H1 (cell line): ENCODE data around the gene MUC4. TPM values are rescaled to one million over a fixed set of nuclear protein-coding genes. Genes with fewer than 3 reads are reported as not detected.

Experiments
- CTCF ChIA-PET: fragments of 300-600 bp; sonication (Branson Sonifier 250); formaldehyde crosslinking; loops from one replicate; lab custom pipeline; 2021; ENCODE audit not compliant: partially characterized antibody; lab: Charles Lee
- POLR2A ChIA-PET: fragments of 300-600 bp; sonication (Branson Sonifier 250); formaldehyde crosslinking; loops from one replicate; lab custom pipeline; 2021; ENCODE audit warnings: inconsistent platforms; ENCODE audit not compliant: partially characterized antibody; lab: Charles Lee
- DNase-seq, 2 experiments: peaks; one replicate each; pipeline versions ENCODE4 v3.0.0 to v3.0.0-alpha.2; 2010 to 2022; ENCODE audit warnings: low spot score in 2 of 2, low read depth in 1 of 2, mixed read lengths in 1 of 2
- FAIRE-seq: peaks from 2 replicates; lab custom pipeline; 2011; peaks lifted over from hg19 to GRCh38; lab: Jason Lieb, UNC
- H2AFZ ChIP-seq: 2 replicates; pipeline ENCODE4 v1.8.1; 2012; ENCODE audit warnings: low read length, inconsistent platforms
- H2AK5ac ChIP-seq: 2 replicates; pipeline ENCODE4 v1.6.1; 2013; ENCODE audit warnings: low read depth, low read length
- H2BK120ac ChIP-seq: replicated peaks from 2 replicates; pipeline ENCODE3; 2013; ENCODE audit warnings: low read depth, low read length, inconsistent platforms
- H2BK12ac ChIP-seq: 2 replicates; pipeline ENCODE4 v1.6.1; 2013; ENCODE audit warnings: low read depth, low read length
- H2BK15ac ChIP-seq: 2 replicates; pipeline ENCODE4 v1.6.1; 2013; ENCODE audit warnings: low read length
- H2BK20ac ChIP-seq: 2 replicates; pipeline ENCODE4 v1.6.1; 2013; ENCODE audit warnings: low read length
- H2BK5ac ChIP-seq: 2 replicates; pipeline ENCODE4 v1.6.1; 2013; ENCODE audit warnings: low read depth, low read length
- H3K14ac ChIP-seq: 2 replicates; pipeline ENCODE4 v1.6.1; 2013; ENCODE audit warnings: inconsistent platforms; ENCODE audit not compliant: insufficient read length
- H3K18ac ChIP-seq: 2 replicates; pipeline ENCODE4 v1.6.1; 2013; ENCODE audit warnings: low read length; ENCODE audit errors: extremely low read depth
- H3K23ac ChIP-seq: 2 replicates; pipeline ENCODE4 v1.6.1; 2013; ENCODE audit warnings: inconsistent platforms; ENCODE audit not compliant: insufficient read length
- H3K23me2 ChIP-seq: 2 replicates; pipeline ENCODE4 v1.6.1; 2013; ENCODE audit warnings: low read depth, low read length
- H3K27ac ChIP-seq: 2 replicates; pipeline ENCODE4 v1.6.1; 2011; ENCODE audit warnings: low read depth, low read length, inconsistent platforms
- H3K27me3 ChIP-seq, 4 experiments: replicated peaks in 1 of 4; 1 replicate in 1 of 4; 2 replicates in 3 of 4; pipeline versions ENCODE4 v1.6.1 to v1.8.1; 2011 to 2013; ENCODE audit warnings: low read length in 3 of 4, mild to moderate bottlenecking in 3 of 4, inconsistent platforms in 2 of 4, mixed read lengths in 2 of 4, moderate library complexity in 1 of 4; ENCODE audit not compliant: control insufficient read depth in 3 of 4, insufficient read depth in 3 of 4; ENCODE audit errors: extremely low read depth in 1 of 4
- H3K36me3 ChIP-seq, 4 experiments: 2 replicates each; pipeline versions ENCODE4 v1.6.1 to v1.8.1; 2011 to 2013; ENCODE audit warnings: mild to moderate bottlenecking in 4 of 4, low read length in 3 of 4, moderate library complexity in 2 of 4, control low read depth in 1 of 4, inconsistent platforms in 1 of 4; ENCODE audit not compliant: insufficient read depth in 4 of 4, control insufficient read depth in 2 of 4
- H3K4ac ChIP-seq: replicated peaks from 2 replicates; pipeline ENCODE3; 2013; ENCODE audit warnings: low read length, low read depth, mixed read lengths, inconsistent platforms; ENCODE audit not compliant: insufficient read length
- H3K4me1 ChIP-seq, 4 experiments: replicated peaks in 1 of 4; 1 replicate in 1 of 4; 2 replicates in 3 of 4; pipeline versions ENCODE4 v1.6.1 to v1.8.1; 2011 to 2013; ENCODE audit warnings: low read length in 3 of 4, inconsistent platforms in 2 of 4, mixed read lengths in 1 of 4; ENCODE audit not compliant: insufficient read depth in 4 of 4, control insufficient read depth in 3 of 4
- H3K4me2 ChIP-seq, 2 experiments: 2 replicates each; pipeline versions ENCODE4 v1.6.1 to v1.8.1; 2011 to 2013; ENCODE audit warnings: low read depth in 2 of 2, low read length in 2 of 2, control low read depth in 1 of 2, inconsistent platforms in 1 of 2, mild to moderate bottlenecking in 1 of 2; ENCODE audit not compliant: insufficient read depth in 1 of 2
- H3K4me3 ChIP-seq, 4 experiments: fragments of 200-600, 300-600 bp in 1 of 4; sonication (generic), shearing (Covaris generic), sonication (Bioruptor Twin) in 1 of 4; 2 replicates each; pipeline versions ENCODE4 v1.5.1 to v1.8.1; 2011 to 2016; ENCODE audit warnings: low read length in 4 of 4, low read depth in 3 of 4, control low read depth in 2 of 4, inconsistent platforms in 2 of 4, mild to moderate bottlenecking in 2 of 4, mixed read lengths in 1 of 4, moderate library complexity in 1 of 4; ENCODE audit not compliant: insufficient read depth in 2 of 4; ENCODE audit errors: extremely low read depth in 1 of 4
- H3K56ac ChIP-seq: replicated peaks from 2 replicates; pipeline ENCODE3; 2013; ENCODE audit warnings: low read depth, mild to moderate bottlenecking, mixed read lengths, low read length, inconsistent platforms; ENCODE audit not compliant: insufficient read length
- H3K79me1 ChIP-seq: 2 replicates; pipeline ENCODE4 v1.6.1; 2013; ENCODE audit warnings: low read depth, low read length, control low read depth
- H3K79me2 ChIP-seq, 2 experiments: 2 replicates each; pipeline versions ENCODE4 v1.6.1 to v1.8.1; 2012 to 2013; ENCODE audit warnings: low read length in 2 of 2, mild to moderate bottlenecking in 2 of 2, inconsistent platforms in 1 of 2; ENCODE audit not compliant: insufficient read depth in 2 of 2, control insufficient read depth in 1 of 2
- H3K9ac ChIP-seq, 4 experiments: replicated peaks in 1 of 4; 1 replicate in 1 of 4; 2 replicates in 3 of 4; pipeline versions ENCODE4 v1.6.1 to v1.8.1; 2011 to 2013; ENCODE audit warnings: low read depth in 3 of 4, low read length in 3 of 4, control low read depth in 2 of 4, mild to moderate bottlenecking in 2 of 4, moderate library complexity in 2 of 4, inconsistent platforms in 1 of 4; ENCODE audit errors: extremely low read depth in 1 of 4
- H3K9me3 ChIP-seq, 2 experiments: 2 replicates each; pipeline versions ENCODE4 v1.6.1 to v1.8.1; 2012 to 2013; ENCODE audit warnings: mild to moderate bottlenecking in 2 of 2, moderate library complexity in 2 of 2, control low read depth in 1 of 2, inconsistent platforms in 1 of 2, low read depth in 1 of 2, low read length in 1 of 2, mixed read lengths in 1 of 2; ENCODE audit not compliant: insufficient read depth in 2 of 2
- H4K20me1 ChIP-seq, 2 experiments: replicated peaks in 1 of 2; 2 replicates each; pipeline versions ENCODE3 to v1.8.1; 2011 to 2013; ENCODE audit warnings: inconsistent platforms in 2 of 2, low read length in 2 of 2, mild to moderate bottlenecking in 1 of 2; ENCODE audit not compliant: insufficient read depth in 2 of 2, control insufficient read depth in 1 of 2
- H4K5ac ChIP-seq: 2 replicates; pipeline ENCODE4 v1.6.1; 2013; ENCODE audit warnings: low read length, low read depth, mixed read lengths, inconsistent platforms; ENCODE audit not compliant: insufficient read length
- H4K8ac ChIP-seq: 2 replicates; pipeline ENCODE4 v1.8.0; 2013; ENCODE audit warnings: mild to moderate bottlenecking, moderate library complexity, low read length, inconsistent platforms; ENCODE audit not compliant: insufficient read depth; ENCODE audit errors: extremely low read depth
- H4K91ac ChIP-seq: replicated peaks from 2 replicates; pipeline ENCODE3; 2013; ENCODE audit warnings: low read length, mixed read lengths, inconsistent platforms; ENCODE audit not compliant: insufficient read length
- EZH2 ChIP-seq: fragments of 200-600 bp; sonication (generic); IDR thresholded peaks from 2 replicates; pipeline ENCODE4 v1.7.1; 2012; ENCODE audit warnings: low read depth, mild to moderate bottlenecking, moderate library complexity, low read length, inconsistent platforms; ENCODE audit not compliant: severe bottlenecking
- HDAC6 ChIP-seq: IDR thresholded peaks from one replicate; pipeline ENCODE4 v1.7.1; 2012; ENCODE audit warnings: low read depth, mild to moderate bottlenecking, inconsistent platforms, low read length, moderate library complexity
- KDM1A ChIP-seq: fragments of 200-600, 300-600 bp; sonication (generic); IDR thresholded peaks from 2 replicates; pipeline ENCODE4 v1.7.1; 2016; ENCODE audit warnings: mild to moderate bottlenecking, low read length, borderline replicate concordance
- RAD21 ChIP-seq, 2 experiments: IDR thresholded peaks in 1 of 2; conservative IDR thresholded peaks in 1 of 2; 2 replicates each; pipeline ENCODE4 v1.6.1; 2011; ENCODE audit warnings: low read depth in 2 of 2, low read length in 2 of 2, improper control_type of control experiment in 1 of 2, inconsistent platforms in 1 of 2, mild to moderate bottlenecking in 1 of 2, moderate library complexity in 1 of 2
- SAP30 ChIP-seq: fragments of 300-600 bp; sonication (generic); IDR thresholded peaks from 2 replicates; pipeline ENCODE4 v1.7.1; 2012; ENCODE audit warnings: low read length, moderate library complexity, mild to moderate bottlenecking, inconsistent platforms; ENCODE audit not compliant: insufficient read depth, insufficient replicate concordance
- SIRT6 ChIP-seq: IDR thresholded peaks from one replicate; pipeline ENCODE4 v1.7.1; 2012; ENCODE audit warnings: low read length, inconsistent platforms
- TAF1 ChIP-seq: IDR thresholded peaks from 2 replicates; pipeline ENCODE4 v1.6.1; 2011; ENCODE audit warnings: mild to moderate bottlenecking, low read depth, low read length
- ZNF274 ChIP-seq: IDR thresholded peaks from 2 replicates; pipeline ENCODE4 v1.7.0; 2012; ENCODE audit warnings: low read length, borderline replicate concordance; ENCODE audit errors: extremely low read depth
- whole genome bisulfite sequencing, 2 experiments: shearing (Covaris generic) in 1 of 2; methylation state at CpG; one replicate each; pipeline versions ENCODE4 v1.1.6 to v1.1.7; 2013 to 2015; ENCODE audit warnings: low lambda C conversion rate in 2 of 2, mixed read lengths in 2 of 2, inconsistent platforms in 1 of 2, low coverage in 1 of 2, missing lambda C conversion rate in 1 of 2; ENCODE audit not compliant: insufficient replicate concordance in 2 of 2, insufficient coverage in 1 of 2, insufficient read length in 1 of 2; ENCODE audit errors: extremely low coverage in 1 of 2, missing lambda C conversion rate in 1 of 2; 5-methylcytosine and 5-hydroxymethylcytosine counted together
- polyA plus RNA-seq, 7 experiments: library from polyadenylated mRNA; depleted of rRNA in 3 of 7; stranded (reverse) in 5 of 7; unstranded in 2 of 7; fragments of >200 nt in 5 of 7; fragments of 200-250 nt in 2 of 7; gene quantifications; 1 replicate in 5 of 7; 2 replicates in 1 of 7; 4 replicates in 1 of 7; pipeline versions ENCODE4 v1.2.1 to v1.2.3, GENCODE V29; 2011 to 2013; ENCODE audit warnings: missing spikeins in 2 of 7, mixed read lengths in 2 of 7
- total RNA-seq: library from RNA; stranded (reverse); fragmentation: NEBNext Ultra II Directional; extraction: Animal tissue kit (Norgen Biotek cat#: 25700); gene quantifications from 2 replicates; pipeline ENCODE4 v1.2.1, GENCODE V29; 2021
- TF ChIP-seq, protein P1 (sequence below): IDR thresholded peaks from 2 replicates; pipeline ENCODE4 v1.6.1; 2011; ENCODE audit warnings: low read length, improper control_type of control experiment
- TF ChIP-seq, protein P2 (sequence below): IDR thresholded peaks from 2 replicates; pipeline ENCODE4 v1.6.1; 2011; ENCODE audit warnings: low read depth, mild to moderate bottlenecking, low read length; ENCODE audit not compliant: insufficient read depth

Gene MUC4
- total and polyA plus RNA-seq, 2 of the 8 experiments (the other 6 are each of a cell fraction or from before 2014, with no cell fraction given): 0.89 to 2.0 TPM

DNA sequence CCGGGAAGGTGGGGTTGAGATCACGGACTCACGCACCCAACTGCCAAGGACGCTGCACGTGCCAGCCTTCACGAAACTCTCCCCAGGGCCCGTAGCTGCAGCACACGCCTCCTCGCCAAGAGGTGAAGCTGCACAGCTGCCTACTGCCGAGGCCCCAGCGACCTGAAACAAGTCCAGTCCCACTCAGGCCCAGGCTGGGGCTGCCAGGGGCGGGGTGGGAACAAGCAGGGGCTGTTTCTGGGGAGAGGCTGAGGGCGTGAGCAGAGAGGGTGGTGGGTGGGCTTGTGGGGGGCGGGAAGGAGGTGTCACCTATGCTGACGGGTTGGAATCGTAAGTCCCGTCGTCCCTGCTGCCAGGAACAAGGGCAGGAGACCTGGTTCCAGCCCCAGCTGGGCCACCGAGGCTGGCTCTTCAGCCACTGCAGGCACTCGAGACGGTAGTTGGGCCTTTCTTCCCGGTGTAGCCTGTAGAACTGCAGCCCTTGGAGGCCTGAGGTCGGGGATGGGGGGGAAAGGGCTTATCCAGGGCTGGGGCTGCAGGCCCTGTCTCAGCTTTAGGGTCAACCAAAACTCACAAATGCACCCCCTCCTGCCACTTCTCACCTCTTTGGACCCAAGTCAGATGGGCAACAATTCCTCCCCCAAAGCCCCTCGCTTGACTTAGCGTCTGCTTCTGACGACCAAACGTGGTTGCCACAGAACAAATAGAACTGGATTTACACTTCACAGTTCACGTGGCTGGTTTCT, 46.6 kb downstream of the MUC4 start:
- Histone ChIP-seq H2AK5ac (no peak overlapping the region), H3K4me1 (no peaks in the 10 kb centered on the region), H3K14ac (no peak overlapping the region), H3K56ac (no peak overlapping the region), H3K23me2 (peaks cover 7% of the 10 kb centered on the region; the same call in 1 of the 2 replicates), H3K79me2 (no peaks in the 10 kb centered on the region), H3K9me3 (no peaks in the 10 kb centered on the region; a peak in 1 of 4 replicates), H4K8ac (no peak overlapping the region; the same call in 1 of the 2 replicates), H3K9ac (no peak overlapping the region), H2BK120ac (no peak overlapping the region), H3K4me3 (no peak overlapping the region), H4K91ac (no peak overlapping the region), H3K18ac (no peak overlapping the region), H4K5ac (no peak overlapping the region), H2AFZ (no peak overlapping the region), H3K27me3 (no peaks in the 10 kb centered on the region; a peak in 3 of 7 replicates), H2BK20ac (no peak overlapping the region), H3K36me3 (no peaks in the 10 kb centered on the region), H3K27ac (no peak overlapping the region), H3K4me2 (no peak overlapping the region), H2BK5ac (no peak overlapping the region), H3K4ac (no peak overlapping the region), H4K20me1 (no peaks in the 10 kb centered on the region), H2BK12ac (no peak overlapping the region), H2BK15ac (no peak overlapping the region), H3K23ac (no peak overlapping the region), H3K79me1 (no peaks in the 10 kb centered on the region)
- peak in 1 of 2 experiments; percentile 39 for DNase-seq
- CTCF ChIA-PET: interaction anchor here (0.8 to 5.8 kb wide), 6 partner anchors 26 to 132 kb away, joined by 3 to 33 read pairs (median 4); no protein-coding TSS in a partner anchor
- POLR2A ChIA-PET: interaction anchor here (1.6 kb wide), 1 partner anchor 42 kb away, joined by 3 read pairs; no protein-coding TSS in a partner anchor
- no peak for FAIRE-seq
- 87% methylated on average over 23 of the region's 28 CpGs; no CpG with 5 or more reads in 1 of the 2 experiments for WGBS, 2 experiments
- no peak for TF ChIP-seq RAD21 (IDR thresholded peaks at IDR 0.05 in 1 of 2, conservative IDR thresholded peaks at IDR 0.05 in 1 of 2; ENCODE audit: low read depth in 2 of 2, low read length in 2 of 2)
- TF ChIP-seq, protein P1, sequence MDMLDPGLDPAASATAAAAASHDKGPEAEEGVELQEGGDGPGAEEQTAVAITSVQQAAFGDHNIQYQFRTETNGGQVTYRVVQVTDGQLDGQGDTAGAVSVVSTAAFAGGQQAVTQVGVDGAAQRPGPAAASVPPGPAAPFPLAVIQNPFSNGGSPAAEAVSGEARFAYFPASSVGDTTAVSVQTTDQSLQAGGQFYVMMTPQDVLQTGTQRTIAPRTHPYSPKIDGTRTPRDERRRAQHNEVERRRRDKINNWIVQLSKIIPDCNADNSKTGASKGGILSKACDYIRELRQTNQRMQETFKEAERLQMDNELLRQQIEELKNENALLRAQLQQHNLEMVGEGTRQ: no peak
- TF ChIP-seq, protein P2, sequence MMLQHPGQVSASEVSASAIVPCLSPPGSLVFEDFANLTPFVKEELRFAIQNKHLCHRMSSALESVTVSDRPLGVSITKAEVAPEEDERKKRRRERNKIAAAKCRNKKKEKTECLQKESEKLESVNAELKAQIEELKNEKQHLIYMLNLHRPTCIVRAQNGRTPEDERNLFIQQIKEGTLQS: no peak
- no peak for TF ChIP-seq KDM1A
- no peak for TF ChIP-seq SIRT6
- TF ChIP-seq EZH2: no peak
- TF ChIP-seq ZNF274: no peak
- TF ChIP-seq SAP30: no peak
- no peak for TF ChIP-seq HDAC6
- no peak for TF ChIP-seq TAF1
